Activated CD4-positive, alpha-beta T cell treated with anti-CD3 and anti-CD28 coated beads for 24 hours (primary cell): ENCODE results near the gene PITPNM2.

ENCODE experiments used
- DNase-seq, 2 donors: peaks; one replicate each; pipeline ENCODE4 v3.0.0-alpha.2; 2020; ENCODE audit warnings: low read depth in 2 of 2

The PITPNM2 gene

GRCh38 chr12:123150744-123151456 lies at the start of gene PITPNM2:
Gene PITPNM2 (minus strand): TSS chr12:123151090. CDS start chr12:123034590, 116,500 bp downstream.
- peak; percentile 30 to 38 for DNase-seq

- DNase-seq: no peak
Measured at GRCh38 chr12:123200414-123200813, 49.5 kb upstream of the PITPNM2 start.

- DNase-seq: no peak
Measured at GRCh38 chr12:123199936-123200335, 49.0 kb upstream of the PITPNM2 start.

GRCh38 chr12:123187637-123188036 lies 36.7 kb upstream of the PITPNM2 start:
- DNase-seq: no peak

- DNase-seq: no peak
Measured at GRCh38 chr12:123180171-123180570, 29.3 kb upstream of the PITPNM2 start.

- no peak for DNase-seq
Measured at GRCh38 chr12:123171967-123172366, 21.1 kb upstream of the PITPNM2 start.

GRCh38 chr12:123167329-123167728 lies 16.4 kb upstream of the PITPNM2 start:
- no peak for DNase-seq

GRCh38 chr12:123165537-123165936 lies 14.6 kb upstream of the PITPNM2 start:
- DNase-seq: no peak

- DNase-seq: no peak
Measured at GRCh38 chr12:123164710-123165261, 13.9 kb upstream of the PITPNM2 start.

- no peak for DNase-seq
Measured at GRCh38 chr12:123164222-123164621, 13.3 kb upstream of the PITPNM2 start.

GRCh38 chr12:123163227-123163626 lies 12.3 kb upstream of the PITPNM2 start:
- DNase-seq: no peak

GRCh38 chr12:123160801-123161487 lies 10.1 kb upstream of the PITPNM2 start:
- no peak for DNase-seq

- DNase-seq: no peak
Measured at GRCh38 chr12:123153906-123154305, 3.0 kb upstream of the PITPNM2 start.

- no peak for DNase-seq
Measured at GRCh38 chr12:123152833-123153232, 1.9 kb upstream of the PITPNM2 start.

GRCh38 chr12:123151457-123152454 lies 866 bp upstream of the PITPNM2 start:
- DNase-seq: no peak

GRCh38 chr12:123150275-123150743 lies 581 bp downstream of the PITPNM2 start:
- DNase-seq: no peak

- no peak for DNase-seq
Measured at GRCh38 chr12:123149501-123150274, 1.2 kb downstream of the PITPNM2 start.

- DNase-seq: no peak
Measured at GRCh38 chr12:123149088-123149487, 1.8 kb downstream of the PITPNM2 start.

- no peak for DNase-seq
Measured at GRCh38 chr12:123148655-123149054, 2.2 kb downstream of the PITPNM2 start.

GRCh38 chr12:123148223-123148622 lies 2.7 kb downstream of the PITPNM2 start:
- DNase-seq: no peak

- DNase-seq: no peak
Measured at GRCh38 chr12:123145211-123145610, 5.7 kb downstream of the PITPNM2 start.
